GM23338 (cell line): ENCODE data around the gene WDHD1. TPM values are rescaled to one million over a fixed set of nuclear protein-coding genes. Genes with fewer than 3 reads are reported as not detected.

Experiments
- ATAC-seq: fragments of 200-7000 bp; cut with Tn5 transposase; 3 replicates; pipeline ENCODE4 v1.9.1; 2020
- DNase-seq: peaks from one replicate; pipeline ENCODE4 v3.0.0-alpha.2; 2015; ENCODE audit warnings: low spot score
- H2AFZ ChIP-seq: fragments of 200-600 bp; sonication (generic); 2 replicates; pipeline ENCODE4 v1.8.0; 2016; ENCODE audit warnings: antibody characterized with exemption, mild to moderate bottlenecking, moderate library complexity
- H3F3A ChIP-seq: fragments of 200-600 bp; sonication (generic); replicated peaks from 2 replicates; pipeline ENCODE4 v1.8.0; 2017; ENCODE audit warnings: antibody characterized with exemption, mixed run types, low read depth
- H3K27ac ChIP-seq: fragments of 200-600 bp; sonication (generic); 2 replicates; pipeline ENCODE4 v1.6.1; 2016; ENCODE audit warnings: low read depth
- H3K27me3 ChIP-seq: fragments of 200-600 bp; sonication (generic); 2 replicates; pipeline ENCODE4 v1.8.0; 2016; ENCODE audit warnings: mild to moderate bottlenecking, mixed run types, moderate library complexity; ENCODE audit not compliant: insufficient read depth
- H3K36me3 ChIP-seq: fragments of 200-600 bp; sonication (generic); 2 replicates; pipeline ENCODE4 v1.8.0; 2016; ENCODE audit warnings: mild to moderate bottlenecking; ENCODE audit not compliant: insufficient read depth
- H3K4me1 ChIP-seq: fragments of 200-600 bp; sonication (generic); 2 replicates; pipeline ENCODE4 v1.8.0; 2016; ENCODE audit warnings: mild to moderate bottlenecking, moderate library complexity; ENCODE audit not compliant: insufficient read depth
- H3K4me2 ChIP-seq: fragments of 200-600 bp; sonication (generic); 2 replicates; pipeline ENCODE4 v1.7.1; 2017; ENCODE audit warnings: mixed run types
- H3K4me3 ChIP-seq: fragments of 200-600 bp; sonication (generic); 2 replicates; pipeline ENCODE4 v1.6.1; 2016; ENCODE audit warnings: mixed run types
- H3K79me2 ChIP-seq: fragments of 200-600 bp; sonication (generic); replicated peaks from 2 replicates; pipeline ENCODE4 v1.8.0; 2017; ENCODE audit warnings: mild to moderate bottlenecking; ENCODE audit not compliant: insufficient read depth
- H3K9me2 ChIP-seq: fragments of 200-600 bp; sonication (generic); 2 replicates; pipeline ENCODE4 v1.8.0; 2017; ENCODE audit not compliant: insufficient read depth
- H4K20me1 ChIP-seq: fragments of 200-600 bp; sonication (generic); replicated peaks from 2 replicates; pipeline ENCODE4 v1.8.0; 2017; ENCODE audit warnings: mild to moderate bottlenecking; ENCODE audit not compliant: insufficient read depth
- H3K27ac Mint-ChIP-seq: 2 replicates; pipeline ENCODE4 v1.8.0; 2020; ENCODE audit warnings: inconsistent platforms, mild to moderate bottlenecking, moderate library complexity, mixed read lengths
- H3K27me3 Mint-ChIP-seq: 3 replicates; pipeline ENCODE4 v1.8.0; 2022; ENCODE audit warnings: low read depth, mild to moderate bottlenecking, moderate library complexity, mixed read lengths, inconsistent platforms; ENCODE audit not compliant: insufficient read depth, poor library complexity
- H3K36me3 Mint-ChIP-seq: 3 replicates; pipeline ENCODE4 v1.8.0; 2021; ENCODE audit warnings: low read depth, mild to moderate bottlenecking, inconsistent platforms, moderate library complexity, mixed read lengths
- H3K4me1 Mint-ChIP-seq: 3 replicates; pipeline ENCODE4 v1.8.0; 2020; ENCODE audit warnings: mild to moderate bottlenecking, inconsistent platforms, mixed read lengths
- H3K4me3 Mint-ChIP-seq: 3 replicates; pipeline ENCODE4 v1.8.0; 2021; ENCODE audit warnings: moderate library complexity, mild to moderate bottlenecking, inconsistent platforms, mixed read lengths
- H3K9me3 Mint-ChIP-seq: 3 replicates; pipeline ENCODE4 v1.8.0; 2020; ENCODE audit warnings: moderate library complexity, mild to moderate bottlenecking, inconsistent platforms, mixed read lengths
- CREB1 ChIP-seq: fragments of 250-450 bp; sonication (Bioruptor Pico); IDR thresholded peaks from 2 replicates; pipeline ENCODE4 v1.5.0; 2020; ENCODE audit warnings: low read depth, mild to moderate bottlenecking, moderate library complexity
- CTCF ChIP-seq, 2 experiments: fragments of 200-600 bp in 1 of 2; sonication (generic) in 1 of 2; conservative IDR thresholded peaks; 2 replicates each; pipeline versions ENCODE4 v1.5.1 to v1.6.1; 2016 to 2017; ENCODE audit warnings: antibody characterized with exemption in 2 of 2, low read depth in 2 of 2, mild to moderate bottlenecking in 2 of 2, moderate library complexity in 1 of 2
- ETS1 ChIP-seq: IDR thresholded peaks from 2 replicates; pipeline ENCODE4 v1.6.1; 2016; ENCODE audit warnings: antibody characterized with exemption
- EZH2 ChIP-seq: fragments of 200-600 bp; sonication (generic); IDR thresholded peaks from one replicate; pipeline ENCODE4 v1.8.0; 2017; ENCODE audit warnings: antibody characterized with exemption, mild to moderate bottlenecking, low read depth; ENCODE audit not compliant: unreplicated experiment
- EZH2phosphoT487 ChIP-seq: fragments of 200-600 bp; sonication (generic); IDR thresholded peaks from one replicate; pipeline ENCODE4 v1.8.1; 2018; ENCODE audit warnings: antibody characterized with exemption; ENCODE audit not compliant: unreplicated experiment
- JUNB ChIP-seq: IDR thresholded peaks from one replicate; pipeline ENCODE4 v1.6.1; 2016; ENCODE audit warnings: antibody characterized with exemption; ENCODE audit not compliant: unreplicated experiment
- NANOG ChIP-seq: IDR thresholded peaks from 2 replicates; pipeline ENCODE4 v1.6.1; 2016; ENCODE audit warnings: antibody characterized with exemption, borderline replicate concordance
- POLR2AphosphoS5 ChIP-seq: IDR thresholded peaks from 2 replicates; pipeline ENCODE4 v1.6.1; 2016; ENCODE audit warnings: antibody characterized with exemption, low read depth
- REST ChIP-seq: IDR thresholded peaks from one replicate; pipeline ENCODE4 v1.6.1; 2018; ENCODE audit warnings: antibody characterized with exemption; ENCODE audit not compliant: unreplicated experiment
- STAT1 ChIP-seq: IDR thresholded peaks from one replicate; pipeline ENCODE4 v1.6.1; 2016; ENCODE audit warnings: antibody characterized with exemption; ENCODE audit not compliant: unreplicated experiment
- ZNF114 ChIP-seq: fragments of 250-450 bp; sonication (Bioruptor Pico); IDR thresholded peaks from 2 replicates; pipeline ENCODE4 v1.5.0; 2020; ENCODE audit warnings: mild to moderate bottlenecking, moderate library complexity
- ZNF331 ChIP-seq: fragments of 250-450 bp; sonication (Bioruptor Pico); IDR thresholded peaks from 2 replicates; pipeline ENCODE4 v1.5.0; 2020; ENCODE audit warnings: low read depth, mild to moderate bottlenecking, moderate library complexity
- ZNF462 ChIP-seq: fragments of 250-450 bp; sonication (Bioruptor Pico); IDR thresholded peaks from 2 replicates; pipeline ENCODE4 v1.5.0; 2020; ENCODE audit warnings: mild to moderate bottlenecking, moderate library complexity
- polyA plus RNA-seq: library from polyadenylated mRNA; unstranded; fragments of >200 nt; fragmentation: Nextera tagmentation; extraction: Ambion mirVana; gene quantifications from 2 replicates; pipeline ENCODE4 v1.2.1, GENCODE V29; 2016
- total RNA-seq: library from RNA; depleted of rRNA; stranded (reverse); fragments of >200 nt; shearing (Covaris generic); gene quantifications from 2 replicates; pipeline ENCODE4 v1.2.3, GENCODE V29; 2014

The WDHD1 gene
- total and polyA plus RNA-seq, 2 experiments from 2014 or later, result 48.8 to 65.4 TPM

GRCh38 chr14:54936816-54937215 is 90.1 kb downstream of the WDHD1 start:
- Histone ChIP-seq H3K4me3 (no peak overlapping the region), H3K4me1 (no peaks in the 10 kb centered on the region), H3K27ac (no peak overlapping the region), H2AFZ (no peak overlapping the region), H3K36me3 (peaks cover 10% of the 10 kb centered on the region; the same call in 1 of the 2 replicates), H3F3A (no peaks in the 10 kb centered on the region), H4K20me1 (no peaks in the 10 kb centered on the region), H3K79me2 (no peaks in the 10 kb centered on the region), H3K4me2 (no peak overlapping the region), H3K9me2 (no peaks in the 10 kb centered on the region), H3K27me3 (no peaks in the 10 kb centered on the region)
- Mint-ChIP-seq H3K27ac (no peak overlapping the region), H3K4me3 (no peak overlapping the region), H3K4me1 (no peaks in the 10 kb centered on the region), H3K9me3 (no peaks in the 10 kb centered on the region), H3K27me3 (peaks cover 2% of the 10 kb centered on the region), H3K36me3 (peaks cover 13% of the 10 kb centered on the region; the same call in 2 of the 3 replicates)
- DNase-seq (no peak), ATAC-seq (no peak)
- TF ChIP-seq REST (no peak), STAT1 (no peak), JUNB (no peak), ZNF462 (no peak), CTCF (conservative IDR thresholded peaks at IDR 0.05; ENCODE audit: low read depth in 2 of 2) (no peak), ZNF331 (CRISPR knock-in tag) (no peak), ETS1 (no peak), NANOG (no peak), CREB1 (CRISPR knock-in tag) (no peak), ZNF114 (CRISPR knock-in tag) (no peak), POLR2AphosphoS5 (no peak), EZH2 (no peak), EZH2phosphoT487 (no peak)
